Stimulated activated CD8-positive, alpha-beta memory T cell treated with anti-CD3 and anti-CD28 coated beads, Interleukin-4, amount 100 ng/mL, for 4 hours (primary cell): ENCODE results near the gene MTG2.

Source experiments
- DNase-seq, 2 donors: peaks; one replicate each; pipeline ENCODE4 v3.0.0-alpha.2; 2020; ENCODE audit warnings: low read depth in 2 of 2, low spot score in 1 of 2

The MTG2 gene

DNA sequence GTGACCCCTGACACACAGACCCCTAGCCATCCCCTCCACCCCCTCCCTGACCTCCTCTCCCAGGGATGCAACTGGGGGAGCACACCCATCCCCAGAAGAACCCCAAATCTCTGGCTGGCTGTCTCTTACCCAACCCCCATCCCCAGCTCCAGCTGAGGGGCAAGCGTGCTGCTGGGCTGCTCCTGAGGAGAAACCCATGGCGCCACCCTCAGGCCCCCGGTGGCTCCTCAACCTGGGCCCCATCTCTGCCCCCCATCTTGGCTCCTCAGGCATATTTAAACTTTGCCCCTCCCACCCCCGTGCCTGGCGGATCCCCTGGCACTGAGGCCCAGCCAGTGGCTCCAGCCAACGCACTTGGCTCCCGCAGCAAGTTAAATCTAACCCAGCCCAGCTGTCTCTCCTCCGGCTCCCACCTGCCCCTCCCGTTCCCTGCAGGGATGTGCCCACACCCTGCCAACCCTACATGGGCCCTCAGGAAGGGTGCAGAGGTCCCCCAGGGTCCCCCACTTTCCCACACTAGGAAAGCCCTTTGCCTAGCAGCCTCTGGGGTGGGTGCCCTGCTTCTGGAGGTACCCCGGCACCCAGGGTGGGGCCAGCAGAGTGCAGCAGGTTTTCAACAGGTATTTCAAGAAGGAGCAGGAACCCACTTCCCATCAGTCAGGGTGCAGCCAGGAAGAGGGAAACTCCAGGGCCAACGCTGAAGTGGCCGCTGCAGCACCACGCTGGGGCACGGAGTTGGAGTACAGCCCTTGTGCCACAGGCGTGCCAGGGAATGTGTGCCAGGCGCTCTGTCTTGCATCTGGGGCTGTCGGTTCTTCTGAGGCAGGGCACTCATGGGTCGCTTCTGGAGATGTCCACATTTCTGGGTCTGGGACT, 50.2 kb downstream of the MTG2 start:
- no peak for DNase-seq

DNA sequence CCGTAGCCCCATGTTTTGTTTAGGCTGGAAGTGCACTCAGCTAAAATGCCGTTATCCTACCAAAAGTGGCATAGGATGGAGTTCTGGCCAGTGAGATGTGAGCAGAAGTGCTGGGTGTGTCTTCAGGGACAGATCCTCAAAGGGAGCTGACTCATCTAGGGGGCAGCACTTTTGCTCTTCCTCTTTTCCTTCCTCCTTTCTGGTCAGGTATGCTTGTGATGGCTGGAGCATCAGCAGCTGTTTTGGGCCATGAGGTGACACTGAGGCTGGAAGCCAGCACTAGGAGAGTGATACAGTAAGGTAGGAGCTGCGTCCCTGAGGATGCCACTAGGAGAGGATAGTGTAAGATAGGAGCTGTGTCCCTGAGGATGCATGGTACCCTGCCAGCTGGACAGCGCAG, 50.9 kb downstream of the MTG2 start:
- no peak for DNase-seq

DNA sequence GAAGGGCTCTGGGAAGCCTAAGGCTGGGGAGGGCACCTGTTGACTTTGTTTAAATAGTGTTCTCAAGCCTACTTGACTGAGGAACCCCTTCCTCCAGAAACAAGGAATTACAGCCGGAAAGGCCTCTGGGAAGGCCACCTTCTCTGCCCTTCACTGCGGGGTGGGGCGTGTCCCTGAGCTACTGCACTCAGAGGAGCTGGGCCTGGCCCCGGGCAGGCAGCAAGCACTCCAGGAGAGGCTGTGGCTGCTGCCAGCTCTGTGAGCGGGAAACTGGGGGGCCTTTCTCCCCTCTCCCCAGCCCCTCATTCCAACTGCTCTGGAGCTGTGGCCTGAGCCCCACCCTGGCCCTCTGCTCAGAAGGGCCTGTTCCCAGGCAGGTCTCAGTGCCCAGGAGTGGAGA, 51.5 kb downstream of the MTG2 start:
- no peak for DNase-seq

DNA sequence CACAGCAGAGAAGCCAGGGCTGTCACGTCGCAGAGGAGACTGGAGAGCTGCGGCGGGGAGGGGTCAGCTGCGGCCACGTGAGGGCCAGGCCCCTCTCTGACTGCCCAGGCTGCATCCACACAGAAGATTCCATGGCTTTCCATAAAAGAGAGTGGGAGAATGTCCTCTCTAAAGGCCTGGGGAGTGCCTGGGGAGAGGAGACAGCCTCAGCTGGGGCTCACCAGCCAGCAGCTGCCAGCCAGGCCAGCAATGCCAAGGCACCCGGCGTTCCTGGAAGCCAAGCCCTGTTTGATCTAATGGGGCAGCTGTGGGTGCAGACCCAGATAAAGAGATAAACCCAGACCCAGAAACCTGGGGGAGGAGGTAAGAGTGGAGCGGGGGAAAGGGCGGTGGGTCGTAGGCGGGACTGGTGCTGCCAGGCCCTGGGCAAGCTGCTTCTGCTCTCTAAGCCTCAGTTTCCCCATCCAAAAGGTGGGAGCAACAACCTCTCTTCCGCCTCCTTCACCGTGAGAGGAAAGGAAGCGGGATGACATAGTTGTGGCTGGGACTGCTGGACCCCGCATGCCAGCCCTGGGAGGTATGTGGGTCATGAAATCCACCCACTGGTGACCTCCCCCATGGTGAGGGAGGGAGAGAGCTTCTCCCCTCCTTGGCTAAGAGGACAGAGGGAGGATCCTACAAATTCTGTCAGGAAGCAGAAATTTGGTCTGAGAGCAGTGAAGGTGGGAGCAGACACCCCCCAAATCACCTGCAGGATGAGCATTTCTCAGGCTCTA, 52.4 kb downstream of the MTG2 start:
- no peak for DNase-seq

DNA sequence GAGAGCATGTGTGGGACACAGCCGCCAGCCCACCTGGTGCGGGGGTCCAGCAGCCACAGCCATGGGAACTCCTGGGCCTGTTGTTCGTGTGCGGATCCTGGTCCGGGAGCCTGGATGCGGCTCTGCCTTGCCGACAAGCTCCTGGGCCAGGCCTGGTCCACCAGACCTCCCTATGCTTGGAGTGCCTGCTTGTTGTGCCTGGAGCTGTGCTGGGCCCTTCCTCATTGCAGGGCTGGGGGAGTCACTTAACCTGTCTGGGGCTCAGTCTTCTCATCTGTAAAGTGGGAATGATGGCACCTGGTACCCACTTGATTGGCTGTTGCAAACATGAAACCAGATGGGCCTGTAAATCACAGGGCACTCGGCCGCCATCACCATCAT, 52.9 kb downstream of the MTG2 start:
- DNase-seq: no peak

DNA sequence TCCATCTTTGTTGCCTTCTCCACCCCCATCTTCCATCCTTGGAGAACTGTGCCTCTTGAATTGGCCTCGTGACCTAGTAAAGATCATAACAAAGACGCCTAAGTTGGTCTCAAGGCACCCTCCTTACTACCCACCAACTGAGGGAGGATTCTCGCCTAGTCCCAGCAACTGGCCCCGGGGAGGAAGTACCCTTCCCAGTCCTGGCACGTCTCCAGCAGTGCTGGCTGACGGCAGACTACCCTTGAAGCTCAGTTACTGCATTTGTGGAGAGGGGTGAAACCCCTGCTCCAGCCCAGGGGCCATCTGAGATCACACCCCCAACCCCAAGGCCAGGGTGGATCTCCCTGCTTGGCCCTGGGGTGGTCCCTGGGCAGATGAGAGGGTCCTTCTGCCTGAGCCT, 53.4 kb downstream of the MTG2 start:
- no peak for DNase-seq

DNA sequence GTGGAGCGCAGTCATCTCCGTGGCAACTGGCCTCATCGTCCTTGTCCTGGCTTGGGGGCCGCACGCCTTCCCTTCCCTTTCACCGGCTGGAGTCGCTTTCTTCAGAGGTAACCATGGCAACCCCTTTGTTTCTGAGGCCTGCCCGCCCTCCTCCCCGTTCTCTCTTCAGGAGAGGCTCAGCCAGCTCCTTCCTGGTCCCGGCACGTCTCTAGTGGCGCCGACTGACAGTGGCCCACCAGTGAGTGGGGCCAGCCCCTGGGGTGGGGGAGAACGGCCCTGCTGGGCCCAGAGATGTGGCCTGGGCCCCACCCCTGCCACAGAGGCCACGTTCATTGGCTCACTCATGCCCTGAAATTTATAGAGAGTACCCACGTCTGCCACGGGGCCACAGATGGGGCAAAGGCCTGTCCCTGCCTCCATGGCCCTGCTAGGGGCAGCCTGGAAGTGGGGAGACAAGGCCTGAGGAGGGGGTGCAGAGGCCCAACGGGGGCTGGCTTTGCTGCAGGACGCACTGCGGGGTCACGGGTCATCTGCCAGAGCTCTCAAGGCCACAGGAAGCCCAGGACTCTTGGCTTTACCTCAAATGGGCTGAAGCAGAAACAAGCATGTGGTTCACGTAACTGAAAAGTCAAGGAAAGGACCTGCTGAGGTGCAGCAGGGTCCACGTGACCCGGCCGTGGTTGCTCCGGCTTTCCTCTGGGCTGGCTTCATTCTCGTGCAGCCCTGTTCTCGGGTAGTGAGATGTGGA, 54.1 kb downstream of the MTG2 start:
- DNase-seq: no peak

DNA sequence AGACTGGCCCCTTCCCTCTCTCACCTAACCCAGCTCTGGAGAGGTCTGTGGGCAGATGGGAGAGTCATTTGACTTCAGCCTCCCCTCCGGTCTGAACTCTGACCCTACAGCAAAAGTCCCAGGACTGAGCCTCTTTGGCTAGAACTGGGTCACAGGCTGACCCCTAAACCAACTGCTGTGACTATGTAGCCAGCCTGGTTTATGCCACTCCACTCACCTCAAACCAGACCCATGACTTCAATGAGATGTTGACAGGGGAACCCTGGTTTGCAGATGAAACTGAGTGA, 54.6 kb downstream of the MTG2 start:
- no peak for DNase-seq

DNA sequence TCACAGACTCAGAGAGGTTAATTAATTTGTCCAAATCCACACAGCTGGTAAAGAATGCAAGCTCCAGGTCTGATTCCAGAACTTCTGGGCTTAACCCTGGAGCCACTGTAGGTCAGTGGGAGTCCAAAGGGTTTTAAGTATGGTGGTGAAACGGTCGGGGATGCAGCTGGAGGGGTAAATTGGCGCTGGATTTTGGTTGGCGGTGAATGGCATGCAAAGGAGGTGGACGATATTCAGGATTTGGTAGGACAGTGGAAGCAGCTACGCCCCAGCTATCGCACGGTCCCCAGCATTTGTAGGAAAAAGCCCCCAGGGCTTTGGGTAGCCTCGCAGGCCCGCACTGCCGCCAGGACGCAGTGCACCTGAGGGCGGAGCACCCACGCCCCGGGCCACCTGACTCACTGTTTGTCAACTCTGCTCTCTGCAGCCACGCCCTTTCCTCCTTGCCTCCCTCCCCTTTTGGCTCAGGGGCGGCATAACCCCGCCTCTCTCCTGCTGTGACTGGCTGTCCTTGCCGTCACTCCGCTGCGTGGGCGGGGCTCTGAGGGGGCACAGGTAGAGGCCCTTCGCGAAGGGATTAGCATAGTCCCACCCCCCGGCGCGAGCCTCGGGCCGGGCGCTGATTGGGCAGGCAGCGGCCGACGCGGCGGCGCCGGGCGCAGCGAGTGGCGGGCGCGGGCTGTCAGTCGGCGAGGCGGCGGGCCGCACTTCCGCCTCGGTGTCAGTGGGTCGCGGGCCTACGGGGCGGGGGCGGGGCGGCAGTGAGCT, 55.2 kb downstream of the MTG2 start, which contains the start of gene OSBPL2:
Gene OSBPL2, plus strand, starts transcription at position 721 of the 768 bp plus-strand sequence. CDS start 17,664 bp downstream, outside the sequence.
- peak; percentile 100 for DNase-seq

DNA sequence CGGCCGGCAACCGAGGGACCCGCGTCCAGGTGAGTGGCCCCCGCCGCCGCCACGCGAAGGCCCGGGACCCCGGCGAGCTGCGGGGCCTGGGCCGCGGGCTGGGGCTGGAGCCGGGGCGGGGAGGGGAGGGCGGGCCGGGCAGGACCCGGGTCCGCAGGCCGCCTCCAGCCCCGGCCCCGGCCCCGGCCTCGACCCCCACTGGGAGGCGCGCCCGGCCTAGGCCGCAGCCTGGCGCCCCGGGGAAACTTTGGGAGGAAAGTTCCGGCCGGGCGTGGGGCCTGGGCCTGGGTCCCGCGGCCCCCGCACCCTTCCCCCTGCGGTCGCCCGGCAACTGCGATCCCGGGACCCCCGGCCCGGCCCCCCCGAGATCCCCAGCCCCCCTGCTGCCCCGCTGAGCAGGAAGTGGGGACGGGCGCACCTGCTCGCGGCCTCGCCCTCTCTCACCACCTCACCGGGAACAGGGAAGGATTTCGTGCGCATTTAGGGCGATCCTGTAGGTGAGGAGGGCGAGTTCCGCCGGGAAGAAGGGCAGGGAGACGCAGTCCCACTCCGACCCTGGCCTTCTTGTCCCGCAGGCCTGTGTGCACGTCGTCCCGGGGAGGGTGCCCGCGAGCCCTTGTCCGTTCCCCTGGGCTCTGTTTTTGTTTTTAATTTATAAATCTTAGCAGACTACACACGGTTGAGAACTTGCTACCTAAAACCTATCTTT, 55.9 kb downstream of the MTG2 start:
- no peak for DNase-seq

DNA sequence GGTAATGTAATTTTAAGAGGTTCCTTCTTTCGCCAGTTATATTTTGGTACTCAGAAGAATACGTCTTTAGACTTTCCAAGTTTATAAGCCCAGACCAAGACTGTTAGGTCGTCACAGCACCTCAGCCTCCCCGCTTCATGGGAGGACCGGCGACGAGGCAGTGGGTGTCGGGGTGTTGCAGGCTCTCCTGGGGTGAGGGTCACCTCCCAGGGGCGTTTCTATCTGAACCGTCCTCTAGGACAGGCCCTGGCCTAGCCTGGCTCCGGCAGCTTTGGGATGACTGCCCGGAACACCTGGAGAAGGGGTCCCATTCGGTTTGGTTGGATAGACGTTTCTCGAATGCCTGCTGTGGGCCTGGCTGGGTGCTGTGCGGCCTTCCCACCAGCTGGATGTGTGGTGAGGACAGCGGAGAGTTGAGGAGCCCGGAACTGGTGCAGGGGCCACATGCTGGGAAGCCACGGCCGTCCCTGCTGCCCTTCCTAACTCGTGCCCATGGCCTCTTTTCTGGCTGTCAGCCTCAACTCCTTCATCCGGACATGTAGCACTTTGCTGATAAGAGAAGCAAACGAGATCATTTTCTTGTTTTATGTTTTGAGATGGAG, 56.6 kb downstream of the MTG2 start:
- no peak for DNase-seq

DNA sequence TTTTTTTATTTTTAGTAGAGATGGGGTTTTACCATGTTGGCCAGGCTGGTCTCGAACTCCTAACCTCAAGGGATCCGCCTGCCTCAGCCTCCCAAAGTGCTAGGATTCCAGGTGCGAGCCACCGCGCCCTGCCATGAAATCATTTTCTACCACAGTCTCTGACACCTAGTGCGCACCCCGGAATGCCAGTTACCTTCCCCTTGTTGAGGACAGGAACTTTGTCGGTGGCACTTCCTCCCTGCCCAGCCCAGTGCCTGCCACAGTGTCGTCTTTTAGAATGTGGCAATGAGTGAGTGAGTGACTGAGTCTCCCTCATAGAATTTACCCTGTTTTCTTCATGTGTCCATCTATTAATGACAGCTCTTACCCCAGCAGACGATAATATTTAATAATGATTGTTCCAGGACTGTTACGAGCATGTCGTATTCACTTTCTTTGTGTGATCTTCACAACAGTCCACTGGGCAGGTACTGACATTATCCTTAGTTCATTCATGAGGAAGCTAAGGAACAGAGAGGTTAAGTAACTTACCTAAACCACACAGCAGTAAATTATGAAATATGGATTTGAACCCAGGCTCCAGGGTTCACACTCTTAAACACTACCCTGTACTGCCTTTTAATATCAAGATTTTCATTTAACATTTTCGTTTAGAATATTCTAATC, 57.3 kb downstream of the MTG2 start:
- DNase-seq: no peak

DNA sequence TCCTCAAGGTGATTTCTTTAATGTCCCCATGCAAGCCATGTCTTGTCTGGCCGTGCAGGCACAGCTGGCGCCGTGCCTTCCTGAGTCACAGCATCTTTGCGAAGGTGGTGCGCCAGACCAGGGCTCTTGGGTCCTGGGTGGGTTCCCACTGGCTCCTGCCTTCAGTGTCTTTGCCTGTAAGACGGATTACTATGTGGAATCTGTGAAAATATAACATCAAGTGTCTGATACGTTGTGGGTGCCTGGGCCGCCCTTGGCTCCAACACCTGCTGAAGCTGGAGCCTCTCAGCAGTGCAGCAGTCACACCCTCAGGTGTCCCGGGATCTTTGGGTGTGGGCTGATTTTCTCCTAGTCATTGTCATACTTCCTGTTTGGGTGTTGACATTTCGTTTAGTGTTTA, 58.7 kb downstream of the MTG2 start:
- DNase-seq: no peak

DNA sequence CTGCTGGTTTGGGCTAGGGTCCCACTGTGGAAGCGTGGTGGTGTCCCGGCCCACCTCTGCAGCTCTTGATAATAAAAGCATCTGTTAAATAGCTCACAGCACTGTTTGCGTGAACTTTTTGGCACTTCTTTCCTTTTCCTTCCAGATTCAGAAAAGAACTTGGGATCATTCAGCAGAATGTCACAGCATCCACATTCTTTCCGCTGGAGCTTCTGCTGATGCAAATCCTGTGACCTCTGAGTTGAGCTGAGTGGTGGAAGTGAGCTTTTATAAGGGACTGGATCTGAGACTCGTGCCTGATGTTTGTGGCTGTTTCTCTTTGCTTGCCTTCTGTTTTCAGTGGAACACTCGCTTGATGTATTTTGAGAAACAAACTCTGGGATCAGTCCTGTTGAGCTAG, 59.3 kb downstream of the MTG2 start:
- DNase-seq: no peak

DNA sequence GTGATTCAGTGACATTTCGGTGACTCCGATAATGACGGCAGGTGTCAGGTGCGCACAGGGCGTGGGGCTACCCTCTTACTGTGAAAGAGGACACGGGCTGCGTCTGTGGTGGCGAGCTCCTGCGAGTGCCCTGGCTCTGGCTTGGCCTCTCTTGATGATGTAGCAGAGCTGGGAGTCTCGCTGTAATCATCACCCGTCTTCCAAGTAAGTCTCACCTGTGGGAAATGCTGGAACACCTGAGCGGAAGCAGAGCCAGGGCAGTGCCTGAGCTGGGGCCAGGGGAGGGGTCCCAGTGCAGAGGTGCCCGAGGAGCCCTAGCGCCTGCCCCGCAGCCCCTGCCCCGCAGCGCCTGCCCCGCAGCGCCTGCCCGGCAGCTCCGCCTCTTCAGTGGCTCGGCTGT, 60.3 kb downstream of the MTG2 start:
- no peak for DNase-seq

DNA sequence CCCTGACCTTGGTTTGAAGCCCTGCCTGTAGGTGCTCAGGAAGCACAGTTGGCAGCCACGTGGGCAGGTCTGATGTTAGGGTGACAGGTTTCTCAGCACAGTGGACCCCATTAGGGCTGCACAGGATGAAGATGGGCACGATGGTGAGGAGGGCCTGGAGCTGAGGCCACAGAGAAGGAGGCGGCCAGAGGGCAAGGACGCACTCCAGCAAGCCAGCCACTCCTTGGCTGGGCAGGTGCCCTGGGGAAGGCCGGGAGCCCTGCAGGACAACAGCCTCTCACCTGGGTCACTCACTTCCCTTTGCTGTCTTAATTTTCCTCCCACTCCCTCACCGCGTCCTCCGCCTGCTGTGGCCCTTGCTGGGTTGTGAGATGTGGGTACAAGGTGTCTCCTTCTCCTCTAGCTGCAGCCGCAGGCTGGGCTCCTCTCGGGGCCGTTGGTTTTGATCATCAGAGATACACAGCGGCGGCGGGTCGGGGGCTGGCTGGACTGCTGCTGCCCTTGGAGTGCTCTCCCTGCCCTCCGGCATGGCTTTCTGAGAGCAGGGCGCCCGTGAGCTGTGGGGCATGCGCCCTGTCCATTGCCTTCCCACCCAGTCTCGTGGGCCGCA, 61.2 kb downstream of the MTG2 start:
- DNase-seq: no peak

DNA sequence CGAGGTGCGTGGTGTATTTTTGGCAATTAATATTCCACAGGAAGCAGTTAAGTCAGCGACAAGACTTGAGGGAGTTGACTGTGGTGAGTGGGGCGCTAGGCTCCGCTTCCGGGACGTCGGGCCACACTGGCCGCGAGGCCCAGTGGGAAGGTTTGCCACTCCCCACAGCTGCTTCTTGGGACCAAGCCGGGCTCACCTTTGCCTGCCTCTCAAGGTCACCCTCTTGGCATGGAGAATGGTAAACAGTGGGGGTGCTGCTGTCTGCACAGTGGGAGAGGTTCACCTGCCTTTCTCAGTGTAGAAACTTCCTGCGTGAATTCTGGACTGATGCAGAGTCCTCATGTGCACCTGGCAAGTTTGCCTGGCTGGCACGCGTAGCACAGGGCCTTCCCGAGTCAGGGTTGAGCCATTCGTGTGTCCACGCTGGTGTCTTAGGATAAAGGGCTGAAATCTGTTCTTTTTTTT, 61.8 kb downstream of the MTG2 start:
- DNase-seq: no peak

DNA sequence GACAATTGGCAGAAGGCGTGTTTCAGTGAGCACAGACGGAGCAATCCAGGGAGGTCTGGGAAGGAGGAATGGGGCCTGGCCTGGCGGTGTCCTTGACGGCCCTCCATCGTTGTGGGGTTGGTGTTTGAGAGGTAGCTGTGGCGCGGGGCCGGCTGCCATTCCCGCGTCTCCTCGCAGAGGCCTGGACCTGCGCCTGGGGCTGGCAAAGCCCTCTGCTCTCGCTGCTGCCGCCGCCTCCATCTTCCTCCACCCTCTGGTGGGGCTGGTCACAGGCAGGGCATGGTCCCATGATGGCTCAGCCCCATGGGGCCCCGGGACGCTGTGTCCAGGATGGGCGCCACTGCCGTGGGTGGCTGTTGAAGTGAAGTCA, 63.1 kb downstream of the MTG2 start:
- DNase-seq: no peak

DNA sequence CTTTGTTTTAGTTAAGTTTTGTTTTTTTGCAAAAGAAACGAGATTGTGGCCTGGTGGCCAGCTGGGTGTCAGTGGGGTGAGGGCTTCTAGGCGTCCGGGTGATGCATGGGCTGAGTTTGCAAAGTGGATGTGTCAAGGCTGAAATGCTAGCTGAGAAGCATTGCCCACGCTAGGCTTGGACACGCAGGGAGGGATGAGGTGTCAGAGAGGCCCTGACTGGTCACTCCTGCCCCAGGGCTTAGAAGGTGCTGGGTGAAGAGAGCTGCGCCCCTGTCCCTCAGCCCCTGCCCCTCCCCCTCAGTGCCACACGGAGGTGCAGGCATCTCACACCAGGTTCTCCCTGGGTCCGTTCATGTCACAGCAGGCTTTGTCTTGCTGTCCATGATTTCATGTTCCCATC, 63.6 kb downstream of the MTG2 start:
- DNase-seq: no peak
